HL-60 (cell line): ENCODE data around the gene VPS37D.

Experiments used
- DNase-seq, 2 experiments: peaks; one replicate each; pipeline ENCODE4 v3.0.0-alpha.2; 2010 to 2020; ENCODE audit warnings: low read depth in 1 of 2, low spot score in 1 of 2
- H3K27ac ChIP-seq: fragments of 250-450 bp; sonication (Bioruptor Pico); replicated peaks from 2 replicates; pipeline ENCODE4 v1.5.1; 2020; ENCODE audit warnings: mild to moderate bottlenecking, moderate library complexity
- H3K27me3 ChIP-seq: fragments of 250-450 bp; sonication (Bioruptor Pico); 2 replicates; pipeline ENCODE4 v1.5.1; 2021; ENCODE audit warnings: mild to moderate bottlenecking, moderate library complexity; ENCODE audit not compliant: insufficient read depth, poor library complexity, severe bottlenecking
- H3K4me3 ChIP-seq: replicated peaks from 2 replicates; pipeline ENCODE4 v1.5.1; 2011; ENCODE audit warnings: mild to moderate bottlenecking, control low read depth, low read length; ENCODE audit not compliant: insufficient read depth
- GABPA ChIP-seq: IDR thresholded peaks from 2 replicates; pipeline ENCODE4 v1.6.1; 2012; ENCODE audit warnings: low read depth
- POLR2AphosphoS5 ChIP-seq: IDR thresholded peaks from 2 replicates; pipeline ENCODE4 v1.6.1; 2012; ENCODE audit warnings: low read depth
- SPI1 ChIP-seq: IDR thresholded peaks from 2 replicates; pipeline ENCODE4 v1.6.1; 2012; ENCODE audit warnings: low read depth, mild to moderate bottlenecking, borderline replicate concordance
- TF ChIP-seq, protein P1 (sequence below): IDR thresholded peaks from 2 replicates; pipeline ENCODE4 v1.6.1; 2012; ENCODE audit warnings: low read depth; ENCODE audit not compliant: insufficient replicate concordance
- TF ChIP-seq, protein P2 (sequence below): IDR thresholded peaks from one replicate; pipeline ENCODE4 v1.5.1; 2011; ENCODE audit warnings: low read length, control low read depth, inconsistent platforms; ENCODE audit not compliant: insufficient read depth

Gene VPS37D

DNA sequence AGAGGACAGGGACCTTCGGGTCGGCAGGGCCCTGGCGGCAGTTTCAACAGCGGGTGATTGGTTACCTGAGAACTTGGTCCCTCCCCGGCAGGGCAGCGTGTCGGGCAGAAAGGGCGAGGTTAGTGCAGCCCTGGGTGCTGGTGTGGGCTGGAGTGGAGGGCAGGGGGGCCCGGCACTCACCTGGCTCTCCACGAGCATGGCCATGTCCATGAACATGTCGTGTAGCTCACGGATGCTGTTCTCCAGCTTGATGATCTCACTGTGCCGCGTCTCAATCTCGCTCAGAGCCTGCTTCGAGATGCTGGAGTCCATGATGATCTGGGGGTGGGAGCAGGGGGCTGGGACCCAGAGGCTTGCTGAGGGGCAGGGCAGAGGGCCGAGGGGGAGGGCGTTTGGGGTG is 35.0 kb downstream of the VPS37D start:
- no peak for DNase-seq

DNA sequence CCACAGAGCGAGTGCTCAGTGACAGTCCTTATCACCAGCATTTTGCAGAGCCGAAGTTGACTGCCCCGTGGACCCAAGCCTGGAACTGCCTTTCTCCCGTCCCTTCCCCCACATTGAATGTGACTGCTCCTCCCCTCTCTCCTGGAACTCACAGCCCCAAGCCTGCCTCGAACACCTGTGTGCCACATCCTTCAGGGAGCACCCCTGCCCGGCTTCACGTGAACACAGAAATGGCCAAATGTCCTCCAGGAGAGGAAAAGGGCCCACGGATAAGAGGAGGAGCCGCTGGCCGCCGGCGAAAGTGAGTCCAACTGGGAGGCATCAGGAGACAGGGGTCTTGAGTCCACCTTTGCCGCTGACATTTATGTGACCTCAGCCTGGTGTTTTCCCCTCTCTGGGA is 35.6 kb downstream of the VPS37D start:
- TF ChIP-seq POLR2AphosphoS5 = no peak
- no peak for TF ChIP-seq GABPA
- TF ChIP-seq, protein P1, sequence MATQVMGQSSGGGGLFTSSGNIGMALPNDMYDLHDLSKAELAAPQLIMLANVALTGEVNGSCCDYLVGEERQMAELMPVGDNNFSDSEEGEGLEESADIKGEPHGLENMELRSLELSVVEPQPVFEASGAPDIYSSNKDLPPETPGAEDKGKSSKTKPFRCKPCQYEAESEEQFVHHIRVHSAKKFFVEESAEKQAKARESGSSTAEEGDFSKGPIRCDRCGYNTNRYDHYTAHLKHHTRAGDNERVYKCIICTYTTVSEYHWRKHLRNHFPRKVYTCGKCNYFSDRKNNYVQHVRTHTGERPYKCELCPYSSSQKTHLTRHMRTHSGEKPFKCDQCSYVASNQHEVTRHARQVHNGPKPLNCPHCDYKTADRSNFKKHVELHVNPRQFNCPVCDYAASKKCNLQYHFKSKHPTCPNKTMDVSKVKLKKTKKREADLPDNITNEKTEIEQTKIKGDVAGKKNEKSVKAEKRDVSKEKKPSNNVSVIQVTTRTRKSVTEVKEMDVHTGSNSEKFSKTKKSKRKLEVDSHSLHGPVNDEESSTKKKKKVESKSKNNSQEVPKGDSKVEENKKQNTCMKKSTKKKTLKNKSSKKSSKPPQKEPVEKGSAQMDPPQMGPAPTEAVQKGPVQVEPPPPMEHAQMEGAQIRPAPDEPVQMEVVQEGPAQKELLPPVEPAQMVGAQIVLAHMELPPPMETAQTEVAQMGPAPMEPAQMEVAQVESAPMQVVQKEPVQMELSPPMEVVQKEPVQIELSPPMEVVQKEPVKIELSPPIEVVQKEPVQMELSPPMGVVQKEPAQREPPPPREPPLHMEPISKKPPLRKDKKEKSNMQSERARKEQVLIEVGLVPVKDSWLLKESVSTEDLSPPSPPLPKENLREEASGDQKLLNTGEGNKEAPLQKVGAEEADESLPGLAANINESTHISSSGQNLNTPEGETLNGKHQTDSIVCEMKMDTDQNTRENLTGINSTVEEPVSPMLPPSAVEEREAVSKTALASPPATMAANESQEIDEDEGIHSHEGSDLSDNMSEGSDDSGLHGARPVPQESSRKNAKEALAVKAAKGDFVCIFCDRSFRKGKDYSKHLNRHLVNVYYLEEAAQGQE = no peak
- no peak for TF ChIP-seq SPI1
- TF ChIP-seq, protein P2, sequence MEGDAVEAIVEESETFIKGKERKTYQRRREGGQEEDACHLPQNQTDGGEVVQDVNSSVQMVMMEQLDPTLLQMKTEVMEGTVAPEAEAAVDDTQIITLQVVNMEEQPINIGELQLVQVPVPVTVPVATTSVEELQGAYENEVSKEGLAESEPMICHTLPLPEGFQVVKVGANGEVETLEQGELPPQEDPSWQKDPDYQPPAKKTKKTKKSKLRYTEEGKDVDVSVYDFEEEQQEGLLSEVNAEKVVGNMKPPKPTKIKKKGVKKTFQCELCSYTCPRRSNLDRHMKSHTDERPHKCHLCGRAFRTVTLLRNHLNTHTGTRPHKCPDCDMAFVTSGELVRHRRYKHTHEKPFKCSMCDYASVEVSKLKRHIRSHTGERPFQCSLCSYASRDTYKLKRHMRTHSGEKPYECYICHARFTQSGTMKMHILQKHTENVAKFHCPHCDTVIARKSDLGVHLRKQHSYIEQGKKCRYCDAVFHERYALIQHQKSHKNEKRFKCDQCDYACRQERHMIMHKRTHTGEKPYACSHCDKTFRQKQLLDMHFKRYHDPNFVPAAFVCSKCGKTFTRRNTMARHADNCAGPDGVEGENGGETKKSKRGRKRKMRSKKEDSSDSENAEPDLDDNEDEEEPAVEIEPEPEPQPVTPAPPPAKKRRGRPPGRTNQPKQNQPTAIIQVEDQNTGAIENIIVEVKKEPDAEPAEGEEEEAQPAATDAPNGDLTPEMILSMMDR = no peak
- no peak overlapping the region for H3K4me3 ChIP-seq
- no peak overlapping the region for H3K27ac ChIP-seq
- no peaks in the 10 kb centered on the region for H3K27me3 ChIP-seq
- no peak for DNase-seq

More for the DNA sequence above, 35.0 kb downstream of the VPS37D start:
- no peaks in the 10 kb centered on the region for H3K27me3 ChIP-seq
- no peak overlapping the region for H3K4me3 ChIP-seq
- H3K27ac ChIP-seq = no peak overlapping the region
- TF ChIP-seq POLR2AphosphoS5 = no peak
- TF ChIP-seq GABPA = no peak
- TF ChIP-seq, protein P2 = no peak
- TF ChIP-seq, protein P1 = no peak
- TF ChIP-seq SPI1 = no peak

DNA sequence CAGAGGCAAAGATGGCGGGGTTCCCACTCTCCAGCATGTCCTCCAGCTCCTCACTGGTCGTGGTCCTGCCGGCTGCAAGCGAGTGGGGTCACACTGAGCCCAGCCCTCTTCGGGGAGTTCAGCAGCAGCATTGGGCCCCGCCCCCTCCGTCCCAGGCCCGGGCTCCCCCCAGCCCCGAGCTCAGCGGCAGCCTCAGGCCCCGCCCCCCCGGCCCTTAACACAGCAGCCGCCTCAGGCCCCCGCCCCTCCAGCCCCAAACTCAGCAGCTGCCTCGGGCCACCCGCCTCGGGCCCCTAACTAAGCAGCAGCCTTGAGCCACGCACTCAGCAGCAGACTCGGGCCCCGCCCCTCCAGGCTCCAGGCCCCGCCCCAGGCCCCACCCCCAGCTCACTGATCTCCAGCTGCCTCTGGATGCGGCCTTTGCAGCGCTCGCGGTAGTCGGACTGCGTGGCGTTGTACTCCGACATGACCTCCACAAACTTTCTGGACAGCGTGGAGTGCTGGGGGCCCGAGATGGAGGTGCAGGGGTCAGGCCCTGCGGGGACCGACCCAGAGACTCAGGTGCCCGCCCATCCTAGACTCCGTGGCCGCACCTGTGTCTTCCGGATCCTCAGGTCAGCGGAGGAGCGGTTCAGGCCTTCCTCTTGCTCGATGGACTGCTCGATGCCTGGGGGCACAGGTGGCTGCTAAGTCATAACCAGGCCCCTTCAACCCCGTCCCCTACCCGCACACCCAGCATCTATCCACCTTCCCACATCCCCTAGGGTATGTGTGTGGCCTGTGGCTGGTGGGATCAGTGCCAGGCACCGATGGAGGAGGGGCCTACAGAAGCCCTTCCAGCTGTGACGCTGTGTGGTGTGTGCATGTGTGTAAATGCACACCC is 36.4 kb downstream of the VPS37D start:
- Histone ChIP-seq H3K27ac (no peak overlapping the region), H3K4me3 (no peak overlapping the region), H3K27me3 (no peaks in the 10 kb centered on the region)
- no peak for TF ChIP-seq POLR2AphosphoS5
- no peak for TF ChIP-seq SPI1
- TF ChIP-seq, protein P1 = no peak
- TF ChIP-seq GABPA = no peak
- TF ChIP-seq, protein P2 = no peak
- DNase-seq = no peak
